ENCODE results near the gene HS3ST4. TPM values are rescaled to one million over a fixed set of nuclear protein-coding genes. Genes with fewer than 3 reads are reported as not detected.
A peak's percentile ranks its signal among the peaks of the same experiment; 100 is the strongest.

Gene HS3ST4
- polyA plus RNA-seq, 1 donor from 2014 or later = 13.0 TPM

GRCh38 chr16:25734430-25735385 lies 42.9 kb downstream of the HS3ST4 start:
- H2AFZ ChIP-seq (ENCODE audit: low read depth, low read length) = no peak overlapping the region
- H3K27me3 ChIP-seq (ENCODE audit: insufficient read depth, low read depth, low read length) = no peaks in the 10 kb centered on the region
- peak overlapping the region; percentile 56 for H3K27ac ChIP-seq (ENCODE audit: low read length)

DNA sequence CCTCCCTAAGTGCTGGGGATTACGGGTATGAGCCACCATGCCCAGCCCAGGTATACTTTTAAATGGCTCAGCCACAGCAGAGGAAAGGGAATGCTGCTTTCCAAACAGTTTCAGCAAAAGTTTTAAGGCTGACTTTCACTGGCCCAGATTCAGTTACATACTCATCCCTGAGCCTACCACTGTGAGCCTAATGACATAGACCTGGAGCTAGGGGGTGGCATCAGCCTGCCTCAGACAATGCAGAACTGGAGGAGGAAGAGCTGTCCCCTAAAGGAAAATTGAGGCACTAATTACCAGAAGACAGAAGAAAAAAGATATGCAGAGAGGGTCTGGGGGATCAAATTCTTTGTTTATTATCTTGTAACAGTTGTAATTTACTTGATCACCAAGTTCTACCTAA lies 43.9 kb downstream of the HS3ST4 start:
- H3K9me2 ChIP-seq (ENCODE audit: insufficient read depth, low read length) = no peaks in the 10 kb centered on the region
- no peak overlapping the region for H3K4me3 ChIP-seq (ENCODE audit: low read length)
- no peak for TF ChIP-seq EZH2 (IDR thresholded peaks at IDR 0.05; ENCODE audit: borderline replicate concordance, insufficient read depth, low read length, poor library complexity, severe bottlenecking)
- TF ChIP-seq EP300 (conservative IDR thresholded peaks at IDR 0.05; ENCODE audit: poor library complexity, severe bottlenecking) = no peak
- TF ChIP-seq SMC3 (conservative IDR thresholded peaks at IDR 0.05; ENCODE audit: poor library complexity) = no peak
- TF ChIP-seq REST (IDR thresholded peaks at IDR 0.05; ENCODE audit: borderline replicate concordance) = no peak

More at GRCh38 chr16:25734430-25735385, 42.9 kb downstream of the HS3ST4 start:
- peak overlapping the region; percentile 46 for H3K9ac ChIP-seq (ENCODE audit: low read length)
- no peak for TF ChIP-seq TAF1 (IDR thresholded peaks at IDR 0.05; ENCODE audit: low read depth)
- TF ChIP-seq RAD21 (conservative IDR thresholded peaks at IDR 0.05) = no peak
- peak; percentile 92 for TF ChIP-seq REST (IDR thresholded peaks at IDR 0.05; ENCODE audit: borderline replicate concordance)
- peak; percentile 53 for TF ChIP-seq EP300 (conservative IDR thresholded peaks at IDR 0.05; ENCODE audit: poor library complexity, severe bottlenecking)
- H3K9me2 ChIP-seq (ENCODE audit: insufficient read depth, low read length) = no peaks in the 10 kb centered on the region
- no peaks in the 10 kb centered on the region for H3K79me2 ChIP-seq (replicated peaks; ENCODE audit: insufficient read depth, low read length)
- no peaks in the 10 kb centered on the region for H3K9me3 ChIP-seq (ENCODE audit: low read length)
- no peaks in the 10 kb centered on the region for H4K20me1 ChIP-seq (ENCODE audit: insufficient read depth)
- H3K36me3 ChIP-seq (ENCODE audit: insufficient read depth, low read length) = no peaks in the 10 kb centered on the region
- H3K4me2 ChIP-seq (ENCODE audit: low read length) = peak overlapping the region; percentile 22
- no peaks in the 10 kb centered on the region for H3F3A ChIP-seq (ENCODE audit: insufficient read depth, low read length, poor library complexity, severe bottlenecking)
- H3K4me3 ChIP-seq (ENCODE audit: low read length) = peak overlapping the region; percentile 6

More for the DNA sequence above, 43.9 kb downstream of the HS3ST4 start:
- no peaks in the 10 kb centered on the region for H3K79me2 ChIP-seq (replicated peaks; ENCODE audit: insufficient read depth, low read length)
- no peak overlapping the region for H3K27ac ChIP-seq (ENCODE audit: low read length)
- no peaks in the 10 kb centered on the region for H3K9me3 ChIP-seq (ENCODE audit: low read length)
- H4K20me1 ChIP-seq (ENCODE audit: insufficient read depth) = no peaks in the 10 kb centered on the region
- H3F3A ChIP-seq (ENCODE audit: insufficient read depth, low read length, poor library complexity, severe bottlenecking) = no peaks in the 10 kb centered on the region
- no peak overlapping the region for H3K4me2 ChIP-seq (ENCODE audit: low read length)
- no peak overlapping the region for H2AFZ ChIP-seq (ENCODE audit: low read depth, low read length)
- H3K9ac ChIP-seq (ENCODE audit: low read length) = no peak overlapping the region
- H3K36me3 ChIP-seq (ENCODE audit: insufficient read depth, low read length) = no peaks in the 10 kb centered on the region
- H3K27me3 ChIP-seq (ENCODE audit: insufficient read depth, low read depth, low read length) = no peaks in the 10 kb centered on the region

All from neural cell (in vitro differentiated cells).